NCI-H1694 treated with DMSO at 0.1 percent for 48 hours (cell line): ENCODE results near the gene AP4S1.
A peak's percentile ranks its signal among the peaks of the same experiment; 100 is the strongest.
"Not testable (repeated sequence)": the region's sequence is repeated elsewhere in the genome, so short reads cannot be mapped to it uniquely, and the experiment has no call there.

ENCODE experiments used
- DNase-seq: peaks from one replicate; lab custom pipeline; 2025; lab: John Stamatoyannopoulos, UW

AP4S1 gene

GRCh38 chr14:31006703-31007102 is 18.7 kb upstream of the AP4S1 start:
- DNase-seq: no peak

DNA sequence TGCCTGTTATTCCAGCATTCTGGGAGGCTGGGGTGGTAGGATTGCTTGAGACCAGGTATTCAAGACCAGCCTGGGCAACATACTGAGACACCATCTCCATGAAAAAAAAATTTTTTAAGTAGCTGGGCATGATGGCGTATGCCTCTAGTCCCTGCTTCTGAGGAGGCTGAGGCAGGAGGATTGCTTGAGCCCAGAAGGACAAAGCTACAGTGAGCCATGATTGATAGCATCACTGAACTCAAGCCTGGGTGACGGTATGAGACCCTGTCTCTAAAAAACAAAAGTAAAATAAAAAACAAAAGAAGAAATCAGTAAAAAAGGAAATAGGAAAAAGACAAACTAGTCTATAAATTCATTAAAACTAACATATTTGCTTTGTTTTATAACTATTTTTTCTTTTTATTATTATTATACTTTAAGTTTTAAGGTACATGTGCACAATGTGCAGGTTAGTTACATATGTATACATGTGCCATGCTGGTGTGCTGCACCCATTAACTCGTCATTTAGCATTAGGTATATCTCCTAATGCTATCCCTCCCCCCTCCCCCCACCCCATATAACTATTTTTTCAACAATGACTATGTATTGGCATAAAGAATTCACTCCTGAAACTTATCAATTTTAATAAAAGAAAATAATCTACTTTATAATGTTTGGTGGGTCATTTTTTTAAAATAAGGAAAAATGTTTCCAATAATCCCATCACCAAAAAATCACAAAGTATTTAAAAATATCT is 15.4 kb upstream of the AP4S1 start:
- no peak for DNase-seq

DNA sequence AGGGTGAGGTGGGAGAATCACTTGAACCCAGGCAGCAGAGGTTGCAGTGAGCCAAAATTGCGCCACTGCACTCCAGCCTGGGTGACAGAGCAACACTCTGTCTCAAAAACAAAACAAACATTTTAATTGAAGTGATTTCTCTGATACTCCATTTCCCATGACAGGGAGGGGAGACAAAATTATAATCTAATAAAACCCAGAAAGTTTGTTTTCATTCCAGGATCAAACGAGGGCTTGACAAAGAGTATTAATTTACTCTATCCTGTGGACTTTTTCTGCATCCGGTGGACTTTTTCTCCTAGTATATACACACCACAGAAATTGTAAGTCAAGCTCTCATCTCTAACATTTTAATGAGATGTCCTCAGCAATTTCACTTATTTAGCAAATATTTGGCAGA is 14.5 kb upstream of the AP4S1 start:
- no peak for DNase-seq

DNA sequence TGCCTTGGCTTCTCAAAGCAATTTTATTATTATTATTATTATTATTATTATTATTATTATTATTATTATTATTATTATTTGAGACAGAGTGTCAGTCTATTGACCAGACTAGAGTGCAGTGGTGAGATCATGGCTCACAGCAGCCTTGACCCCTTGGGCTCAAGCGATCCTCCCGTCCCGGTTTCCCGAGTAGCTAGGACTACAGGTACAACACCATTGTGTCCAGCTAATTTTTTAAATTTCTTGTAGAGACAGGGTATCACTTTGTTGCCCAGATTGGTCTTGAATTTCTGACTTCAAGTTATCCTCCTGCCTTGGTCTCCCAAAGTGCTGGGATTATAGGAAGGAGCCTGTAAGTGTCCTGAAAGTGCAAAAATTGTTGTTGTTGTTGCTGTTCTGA is 11.6 kb upstream of the AP4S1 start:
- DNase-seq: no peak

- no peak for DNase-seq
Measured at GRCh38 chr14:31018057-31018645, 7.3 kb upstream of the AP4S1 start.

GRCh38 chr14:31020834-31021575 is 4.4 kb upstream of the AP4S1 start:
- DNase-seq: no peak

GRCh38 chr14:31021576-31021949 is 3.9 kb upstream of the AP4S1 start:
- DNase-seq: no peak

DNA sequence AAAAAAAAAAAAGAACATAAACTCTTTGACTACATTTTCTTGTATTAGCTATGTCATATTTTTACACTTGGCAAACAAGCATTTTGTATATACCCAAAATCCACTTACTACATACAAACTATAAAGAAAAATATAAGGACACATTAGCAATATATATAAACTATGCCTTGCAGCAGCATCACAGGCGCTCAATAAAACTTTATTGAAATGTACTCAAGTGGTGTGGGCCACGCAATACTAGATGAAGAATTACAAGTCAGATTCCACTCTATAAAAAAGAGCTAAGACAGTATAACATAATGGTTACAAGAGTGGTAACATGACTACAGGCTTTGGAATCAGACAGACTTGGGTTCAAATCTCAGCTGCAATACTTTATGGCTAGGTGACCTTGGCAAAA is 3.1 kb upstream of the AP4S1 start:
- DNase-seq: no peak

GRCh38 chr14:31024010-31024480 is 1.4 kb upstream of the AP4S1 start:
- DNase-seq: no peak

GRCh38 chr14:31024577-31025366 is 677 bp upstream of the AP4S1 start:
- DNase-seq: no peak

- DNase-seq: no peak
Measured at GRCh38 chr14:31026077-31026449, 614 bp downstream of the AP4S1 start, which contains the start of gene STRN3. Gene STRN3 (minus strand): TSS chr14:31026379. CDS start chr14:31026185, 194 bp downstream.

DNA sequence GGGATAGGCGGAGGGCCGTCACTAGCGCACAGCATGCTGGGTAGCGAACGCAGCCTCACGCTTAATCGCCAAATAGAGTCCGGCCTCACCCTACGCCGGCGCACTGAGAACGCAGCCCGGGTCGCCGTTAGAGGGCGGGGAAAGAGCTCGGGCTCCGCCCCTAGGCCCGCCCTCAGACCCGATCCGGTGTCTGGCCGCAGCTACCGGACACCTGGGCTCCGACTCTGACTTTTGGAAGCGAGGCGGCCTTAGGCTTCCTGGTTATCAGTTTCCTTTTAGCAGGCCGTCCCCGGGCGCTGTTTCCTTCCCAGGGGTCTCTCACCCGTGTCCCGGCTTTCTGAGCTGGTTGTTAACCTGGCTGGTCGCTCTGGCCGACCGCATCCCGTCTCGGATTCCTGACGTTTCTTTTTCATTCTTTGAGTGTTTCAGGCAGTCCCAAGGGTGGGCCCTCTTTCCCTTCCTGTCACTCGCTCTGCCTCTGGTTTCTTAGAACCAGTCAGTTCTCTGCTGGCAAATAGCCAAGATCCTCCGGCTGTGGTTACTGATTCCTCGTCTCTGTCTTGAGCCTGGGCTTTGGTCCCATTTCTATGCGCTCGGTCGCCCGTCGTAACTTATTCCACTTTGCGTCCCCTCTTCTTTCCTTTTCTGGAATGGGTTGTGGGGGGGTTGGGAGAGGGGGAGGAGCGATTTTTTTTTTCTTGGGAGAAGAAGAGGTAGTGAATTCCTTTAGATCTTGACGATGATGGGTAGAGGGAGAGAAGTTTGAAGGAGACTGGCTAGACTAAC is 1.2 kb downstream of the AP4S1 start:
- peak; percentile 95 for DNase-seq

GRCh38 chr14:31027847-31028246 is 2.4 kb downstream of the AP4S1 start:
- no peak for DNase-seq

DNA sequence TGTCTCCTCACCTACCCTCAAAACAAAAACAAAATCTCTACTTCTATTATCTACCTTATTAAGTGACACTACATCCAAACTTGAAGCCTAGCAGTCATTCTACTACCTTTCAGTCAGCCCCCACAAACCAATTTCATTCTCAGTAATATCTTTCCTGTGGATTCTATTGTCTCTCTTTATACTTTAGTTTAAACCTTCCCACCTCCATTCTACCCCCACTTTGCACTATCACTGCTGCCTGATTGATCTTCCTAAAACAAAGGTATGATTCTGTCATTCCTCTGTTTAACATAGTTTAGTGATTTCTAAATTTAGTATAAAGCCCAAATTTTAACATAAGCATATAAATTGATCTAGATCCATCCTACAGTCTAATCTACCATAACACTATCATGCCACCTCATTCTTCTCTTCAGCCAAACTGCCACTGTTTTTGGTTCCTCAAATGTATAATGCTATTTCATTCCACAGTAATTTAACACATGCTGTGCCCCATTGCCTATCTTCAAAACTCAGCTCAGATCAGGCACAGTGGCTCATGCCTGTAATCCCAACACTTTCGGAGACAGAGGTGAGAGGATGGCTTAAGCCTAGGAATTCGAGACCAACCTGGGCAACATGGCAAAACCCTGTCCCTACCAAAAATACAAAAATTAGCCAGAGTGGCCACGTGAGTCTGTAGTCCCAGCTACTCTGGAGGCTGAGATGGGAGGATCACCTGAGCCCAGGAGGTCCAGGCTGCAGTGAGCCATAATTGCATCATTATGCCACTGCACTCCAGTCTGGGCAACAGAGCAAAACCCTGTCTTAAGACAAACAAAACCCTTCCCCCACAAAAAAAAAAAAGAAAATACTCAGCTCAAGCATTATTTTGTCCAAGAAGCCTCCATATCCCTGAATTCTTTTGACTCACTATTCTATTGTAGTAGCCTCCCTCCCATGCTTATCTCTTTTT is 3.8 kb downstream of the AP4S1 start:
- DNase-seq: no peak

DNA sequence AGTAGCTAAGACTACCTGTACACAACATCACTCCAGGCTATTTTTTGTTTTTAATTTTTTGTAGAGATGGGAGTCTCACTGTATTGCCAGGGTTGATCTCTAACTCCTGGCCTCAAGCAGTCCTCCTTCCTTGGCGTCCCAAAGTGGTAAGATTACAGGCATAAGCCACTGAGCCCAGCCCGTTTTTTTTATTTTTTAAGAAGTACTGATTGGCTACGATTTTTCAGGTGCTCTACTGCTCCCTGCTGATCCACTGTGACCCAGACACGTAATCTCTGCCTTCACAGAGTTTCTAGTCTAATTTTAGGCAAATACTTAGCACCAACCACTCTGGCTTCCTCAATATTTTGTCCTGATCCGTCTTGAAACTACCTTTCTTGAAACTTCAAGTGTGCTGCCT is 5.0 kb downstream of the AP4S1 start:
- no peak for DNase-seq

- no peak for DNase-seq
Measured at GRCh38 chr14:31036552-31036951, 11.1 kb downstream of the AP4S1 start.

DNA sequence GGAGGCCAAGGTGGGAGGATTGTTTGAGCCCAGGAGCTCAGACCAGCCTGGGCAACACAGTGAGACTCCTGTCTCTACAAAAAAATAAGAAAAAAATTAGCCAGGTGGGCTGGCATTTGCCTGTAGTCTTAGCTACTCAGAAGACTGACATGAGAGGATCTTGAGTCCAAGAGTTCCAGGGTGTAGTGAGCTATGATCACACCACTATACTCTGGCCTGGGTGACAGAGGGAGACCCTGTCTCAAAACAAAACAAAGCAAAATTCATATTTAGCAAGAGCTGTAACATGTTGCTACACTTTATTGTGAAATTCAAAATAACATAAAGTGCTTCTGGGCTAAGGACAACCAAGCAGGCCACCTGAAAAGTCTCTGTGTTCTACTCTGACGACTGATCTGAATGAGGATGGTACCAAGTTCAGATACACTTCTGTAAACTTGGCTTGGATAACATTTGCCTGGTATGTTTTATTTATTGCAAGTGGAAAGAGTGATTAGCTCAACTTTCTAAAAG is 12.3 kb downstream of the AP4S1 start:
- DNase-seq: no peak

DNA sequence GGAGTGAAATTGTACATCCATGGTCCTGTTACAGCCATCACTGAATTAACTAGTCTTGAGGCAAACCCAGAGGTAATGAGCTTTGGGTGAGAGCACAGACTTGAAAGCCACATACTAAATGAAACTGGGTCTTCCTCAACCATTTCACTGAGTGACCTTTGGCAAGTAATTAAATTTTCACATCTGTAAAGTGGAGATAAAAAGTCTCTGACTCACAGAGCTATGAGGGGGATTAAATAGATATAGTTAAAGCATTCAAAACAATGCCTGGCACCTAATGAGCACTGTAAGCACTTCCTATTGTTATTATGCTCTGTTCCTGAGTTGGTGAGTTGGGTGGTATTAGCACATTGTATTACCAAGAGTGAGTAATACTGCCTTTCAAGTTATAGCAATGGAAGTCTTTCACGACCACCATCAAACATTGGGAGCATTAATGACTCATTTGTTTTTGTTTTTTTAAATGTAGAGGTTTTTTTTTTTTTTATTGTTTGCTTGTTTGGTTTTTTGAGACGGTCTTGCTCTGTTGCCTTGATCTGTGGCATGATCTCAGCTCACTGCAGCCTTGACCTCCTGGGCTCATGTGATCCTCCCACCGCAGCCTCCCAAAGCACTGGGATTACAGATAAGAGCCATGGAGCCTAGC is 13.2 kb downstream of the AP4S1 start:
- DNase-seq: no peak

DNA sequence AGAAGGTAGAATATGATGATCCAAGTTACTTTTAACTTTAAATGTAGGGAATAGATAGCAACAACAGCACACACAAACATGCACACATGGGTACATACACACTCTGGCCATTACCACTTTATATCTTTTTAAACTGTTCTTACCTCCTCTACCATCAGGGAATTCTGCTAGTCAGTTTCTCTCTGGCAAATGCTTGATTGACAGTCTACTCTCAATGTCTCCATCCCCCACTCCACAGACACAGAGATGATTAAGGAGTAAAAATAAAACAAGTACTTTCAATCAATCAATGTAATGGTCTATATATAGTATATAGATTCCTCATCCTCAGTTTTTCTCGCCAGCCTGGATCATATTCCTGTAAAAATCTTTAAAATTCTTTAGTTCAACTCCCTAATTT is 16.9 kb downstream of the AP4S1 start:
- DNase-seq: no peak

GRCh38 chr14:31042893-31043292 is 17.4 kb downstream of the AP4S1 start:
- DNase-seq: not testable (repeated sequence)
